ENCODE results near the gene SRGAP2C. TPM values are rescaled to one million over a fixed set of nuclear protein-coding genes. Genes with fewer than 3 reads are reported as not detected.
"Not testable (repeated sequence)": the region's sequence is repeated elsewhere in the genome, so short reads cannot be mapped to it uniquely, and the experiment has no call there.

Gene SRGAP2C
- total and polyA plus RNA-seq, 4 donors = 1.9 to 11.9 (median 4.3) TPM

GRCh38 chr1:121155671-121156358 lies 29.0 kb upstream of the SRGAP2C start:
- H3K27ac ChIP-seq (ENCODE audit: low read depth in 1 of 2, low read length in 2 of 2); H3K36me3 ChIP-seq (ENCODE audit: control insufficient read depth in 4 of 4, insufficient read depth in 3 of 4, low read depth in 1 of 4, low read length in 3 of 4); DNase-seq (ENCODE audit: low spot score); H3K4me3 ChIP-seq (ENCODE audit: low read depth in 1 of 3, low read length in 3 of 3); H3K27me3 ChIP-seq (ENCODE audit: control insufficient read depth in 4 of 4, insufficient read depth in 4 of 4, low read length in 3 of 4); H3K9ac ChIP-seq (ENCODE audit: low read depth in 1 of 2, low read length in 2 of 2); H3K9me3 ChIP-seq (ENCODE audit: control insufficient read depth in 4 of 4, low read length in 3 of 4); H3K4me1 ChIP-seq (ENCODE audit: control insufficient read depth in 4 of 4, insufficient read depth in 4 of 4, low read length in 3 of 4): not testable (repeated sequence)
- peak; percentile 25 to 44 for TF ChIP-seq RAD21 (IDR thresholded peaks at IDR 0.05)
- 87% methylated on average over 6 of the region's 6 CpGs for WGBS

DNA sequence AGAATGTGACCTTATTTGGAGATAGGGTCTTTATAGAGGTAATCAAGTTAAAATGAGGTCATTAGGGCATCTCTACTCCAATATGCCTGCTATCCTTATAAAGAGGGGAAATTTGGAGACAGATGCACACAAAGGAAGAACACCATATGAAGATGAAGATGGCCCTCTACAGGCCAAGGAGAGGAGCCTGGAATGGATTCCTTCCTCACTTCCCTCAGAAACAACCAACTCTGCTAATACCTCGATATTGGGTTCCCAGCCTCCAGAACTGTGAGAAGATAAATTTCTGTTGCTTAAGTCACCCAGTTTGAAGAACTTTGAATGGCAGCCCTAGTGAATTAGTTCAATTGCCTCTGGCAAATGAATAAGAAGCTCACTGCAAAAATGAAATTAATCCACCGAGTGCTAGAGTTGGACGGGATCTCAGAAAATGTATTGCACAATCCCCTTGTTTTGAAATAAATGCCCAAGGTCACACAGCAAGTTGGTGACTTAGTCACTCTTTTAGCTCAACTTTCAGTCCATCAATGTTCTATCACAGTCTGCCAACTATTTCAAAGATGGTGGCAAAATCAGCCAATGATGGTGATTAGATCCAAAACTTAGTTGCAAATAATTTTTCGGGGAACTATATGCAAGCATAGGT lies 27.7 kb upstream of the SRGAP2C start:
- no CpG with 5 or more reads among the region's 4 CpGs for WGBS

DNA sequence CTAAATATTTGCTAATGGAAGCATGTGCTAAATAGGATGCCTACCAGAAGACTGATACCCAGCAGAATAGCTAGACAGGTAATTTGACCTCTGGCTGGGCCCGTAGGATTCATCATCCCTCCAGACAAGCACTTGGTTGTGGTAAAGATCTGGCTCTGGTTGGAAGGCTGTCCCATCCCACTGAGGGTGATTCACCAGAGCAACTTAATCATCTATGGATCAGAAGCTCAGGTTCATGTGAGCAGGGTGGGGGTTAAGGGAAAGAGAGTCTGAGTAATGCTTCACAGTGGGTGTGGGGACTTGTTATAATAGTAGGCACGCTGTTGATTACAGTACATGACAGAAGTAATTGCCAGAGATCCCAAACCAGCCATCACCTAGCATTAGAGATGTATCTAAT lies 27.2 kb upstream of the SRGAP2C start:
- H3K27ac ChIP-seq (ENCODE audit: low read depth in 1 of 2, low read length in 2 of 2); H3K27me3 ChIP-seq (ENCODE audit: control insufficient read depth in 4 of 4, insufficient read depth in 4 of 4, low read length in 3 of 4); H3K9ac ChIP-seq (ENCODE audit: low read depth in 1 of 2, low read length in 2 of 2); H3K9me3 ChIP-seq (ENCODE audit: control insufficient read depth in 4 of 4, low read length in 3 of 4); H3K36me3 ChIP-seq (ENCODE audit: control insufficient read depth in 4 of 4, insufficient read depth in 3 of 4, low read depth in 1 of 4, low read length in 3 of 4); DNase-seq (ENCODE audit: low spot score); H3K4me1 ChIP-seq (ENCODE audit: control insufficient read depth in 4 of 4, insufficient read depth in 4 of 4, low read length in 3 of 4); H3K4me3 ChIP-seq (ENCODE audit: low read depth in 1 of 3, low read length in 3 of 3): not testable (repeated sequence)
- 100% methylated on average over 1 of the region's 2 CpGs for WGBS

More for the DNA sequence above, 27.7 kb upstream of the SRGAP2C start:
- H3K9ac ChIP-seq (ENCODE audit: low read depth in 1 of 2, low read length in 2 of 2); H3K27me3 ChIP-seq (ENCODE audit: control insufficient read depth in 4 of 4, insufficient read depth in 4 of 4, low read length in 3 of 4); H3K27ac ChIP-seq (ENCODE audit: low read depth in 1 of 2, low read length in 2 of 2); H3K4me3 ChIP-seq (ENCODE audit: low read depth in 1 of 3, low read length in 3 of 3); H3K4me1 ChIP-seq (ENCODE audit: control insufficient read depth in 4 of 4, insufficient read depth in 4 of 4, low read length in 3 of 4); DNase-seq (ENCODE audit: low spot score); H3K9me3 ChIP-seq (ENCODE audit: control insufficient read depth in 4 of 4, low read length in 3 of 4); H3K36me3 ChIP-seq (ENCODE audit: control insufficient read depth in 4 of 4, insufficient read depth in 3 of 4, low read depth in 1 of 4, low read length in 3 of 4): not testable (repeated sequence)

GRCh38 chr1:121160118-121160517 lies 24.7 kb upstream of the SRGAP2C start:
- not testable (repeated sequence) for H3K4me3 ChIP-seq (ENCODE audit: low read depth in 1 of 3, low read length in 3 of 3)
- WGBS = 89% methylated on average over 2 of the region's 2 CpGs

GRCh38 chr1:121161199-121161901 lies 23.4 kb upstream of the SRGAP2C start:
- WGBS = 95% methylated on average over 3 of the region's 6 CpGs
- not testable (repeated sequence) for H3K27ac ChIP-seq (ENCODE audit: low read depth in 1 of 2, low read length in 2 of 2); H3K4me1 ChIP-seq (ENCODE audit: control insufficient read depth in 4 of 4, insufficient read depth in 4 of 4, low read length in 3 of 4); H3K4me3 ChIP-seq (ENCODE audit: low read depth in 1 of 3, low read length in 3 of 3); H3K9ac ChIP-seq (ENCODE audit: low read depth in 1 of 2, low read length in 2 of 2); H3K27me3 ChIP-seq (ENCODE audit: control insufficient read depth in 4 of 4, insufficient read depth in 4 of 4, low read length in 3 of 4); DNase-seq (ENCODE audit: low spot score); H3K9me3 ChIP-seq (ENCODE audit: control insufficient read depth in 4 of 4, low read length in 3 of 4); H3K36me3 ChIP-seq (ENCODE audit: control insufficient read depth in 4 of 4, insufficient read depth in 3 of 4, low read depth in 1 of 4, low read length in 3 of 4)

More at GRCh38 chr1:121160118-121160517, 24.7 kb upstream of the SRGAP2C start:
- H3K4me1 ChIP-seq (ENCODE audit: control insufficient read depth in 4 of 4, insufficient read depth in 4 of 4, low read length in 3 of 4); H3K36me3 ChIP-seq (ENCODE audit: control insufficient read depth in 4 of 4, insufficient read depth in 3 of 4, low read depth in 1 of 4, low read length in 3 of 4); DNase-seq (ENCODE audit: low spot score); H3K27me3 ChIP-seq (ENCODE audit: control insufficient read depth in 4 of 4, insufficient read depth in 4 of 4, low read length in 3 of 4); H3K9me3 ChIP-seq (ENCODE audit: control insufficient read depth in 4 of 4, low read length in 3 of 4); H3K9ac ChIP-seq (ENCODE audit: low read depth in 1 of 2, low read length in 2 of 2); H3K27ac ChIP-seq (ENCODE audit: low read depth in 1 of 2, low read length in 2 of 2): not testable (repeated sequence)

DNA sequence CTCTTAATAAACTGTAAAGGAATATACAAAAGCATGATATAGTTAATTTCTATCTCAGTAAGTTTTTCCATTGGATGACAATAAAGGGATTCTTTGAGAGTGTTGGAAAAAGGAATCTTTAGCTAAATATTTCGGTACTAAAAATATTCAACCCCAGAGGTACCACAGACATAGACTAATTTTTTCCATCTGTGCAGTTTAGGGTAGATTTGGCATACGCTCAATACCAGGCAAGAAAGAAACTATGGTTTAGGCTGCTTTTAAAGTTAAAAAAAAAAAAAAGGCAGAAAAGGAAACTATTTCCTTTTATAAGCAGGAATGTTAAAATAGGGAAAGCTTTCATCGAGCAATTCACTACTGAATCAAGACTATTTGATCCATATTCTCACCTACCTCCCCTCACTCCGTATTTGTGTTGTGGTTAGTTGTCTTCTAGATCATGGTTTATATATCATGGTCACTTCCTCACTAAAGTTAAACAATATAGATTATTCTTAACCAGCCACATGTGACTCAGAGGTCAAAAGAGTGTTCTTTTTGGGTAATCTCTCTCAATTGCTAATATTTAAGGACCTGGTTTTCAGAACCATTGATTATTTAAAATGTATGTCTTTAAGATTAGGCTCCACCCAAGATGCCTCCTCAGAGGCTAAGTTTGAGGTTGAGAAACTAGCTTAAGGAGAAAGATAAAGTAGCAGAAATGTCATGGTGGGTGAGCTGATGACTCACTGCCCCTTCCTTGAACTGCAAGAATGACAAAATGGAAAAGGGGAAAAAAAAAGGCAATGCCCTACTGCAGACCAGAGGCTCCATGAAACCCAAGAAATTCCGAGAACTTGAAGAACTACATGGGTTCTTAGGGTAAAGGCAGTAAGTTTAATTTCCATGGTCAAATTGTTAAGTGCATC lies 20.7 kb upstream of the SRGAP2C start:
- not testable (repeated sequence) for H3K27me3 ChIP-seq (ENCODE audit: control insufficient read depth in 4 of 4, insufficient read depth in 4 of 4, low read length in 3 of 4); H3K36me3 ChIP-seq (ENCODE audit: control insufficient read depth in 4 of 4, insufficient read depth in 3 of 4, low read depth in 1 of 4, low read length in 3 of 4); H3K9me3 ChIP-seq (ENCODE audit: control insufficient read depth in 4 of 4, low read length in 3 of 4); H3K4me3 ChIP-seq (ENCODE audit: low read depth in 1 of 3, low read length in 3 of 3); DNase-seq (ENCODE audit: low spot score); H3K9ac ChIP-seq (ENCODE audit: low read depth in 1 of 2, low read length in 2 of 2); H3K27ac ChIP-seq (ENCODE audit: low read depth in 1 of 2, low read length in 2 of 2); H3K4me1 ChIP-seq (ENCODE audit: control insufficient read depth in 4 of 4, insufficient read depth in 4 of 4, low read length in 3 of 4)
- 89% methylated on average over 4 of the region's 5 CpGs for WGBS

- H3K4me3 ChIP-seq (ENCODE audit: low read depth in 1 of 3, low read length in 3 of 3); H3K4me1 ChIP-seq (ENCODE audit: control insufficient read depth in 4 of 4, insufficient read depth in 4 of 4, low read length in 3 of 4); H3K9me3 ChIP-seq (ENCODE audit: control insufficient read depth in 4 of 4, low read length in 3 of 4); DNase-seq (ENCODE audit: low spot score); H3K27me3 ChIP-seq (ENCODE audit: control insufficient read depth in 4 of 4, insufficient read depth in 4 of 4, low read length in 3 of 4); H3K9ac ChIP-seq (ENCODE audit: low read depth in 1 of 2, low read length in 2 of 2); H3K27ac ChIP-seq (ENCODE audit: low read depth in 1 of 2, low read length in 2 of 2); H3K36me3 ChIP-seq (ENCODE audit: control insufficient read depth in 4 of 4, insufficient read depth in 3 of 4, low read depth in 1 of 4, low read length in 3 of 4): not testable (repeated sequence)
Measured at GRCh38 chr1:121165296-121165695, 19.5 kb upstream of the SRGAP2C start.
